Activated CD8-positive, alpha-beta T cell treated with anti-CD3 and anti-CD28 coated beads for 36 hours (primary cell): ENCODE data around the gene CCDC142. TPM values are rescaled to one million over a fixed set of nuclear protein-coding genes. Genes with fewer than 3 reads are reported as not detected.
A peak's percentile ranks its signal among the peaks of the same experiment; 100 is the strongest.

ENCODE experiments used
- ATAC-seq: fragments of 200-7000 bp; cut with Tn5 transposase; one replicate; pipeline ENCODE4 v1.10.0; 2021; ENCODE audit warnings: mild to moderate bottlenecking, moderate library complexity
- CTCF ChIA-PET: fragments of 350-600 bp; sonication (Branson Sonifier 250); formaldehyde crosslinking; loops from one replicate; lab custom pipeline; 2021; ENCODE audit warnings: antibody characterized with exemption; lab: Charles Lee
- POLR2A ChIA-PET: fragments of 350-600 bp; sonication (Branson Sonifier 250); formaldehyde crosslinking; loops from one replicate; lab custom pipeline; 2021; ENCODE audit warnings: antibody characterized with exemption; lab: Charles Lee
- DNase-seq: peaks from one replicate; pipeline ENCODE4 v3.0.0-alpha.2; 2020
- H3K27ac Mint-ChIP-seq: one replicate; pipeline ENCODE4 v1.8.0; 2021; ENCODE audit warnings: mild to moderate bottlenecking, mixed read lengths
- H3K27me3 Mint-ChIP-seq: one replicate; pipeline ENCODE4 v1.8.0; 2021; ENCODE audit warnings: mixed read lengths
- H3K36me3 Mint-ChIP-seq: one replicate; pipeline ENCODE4 v1.8.0; 2021; ENCODE audit warnings: low read depth, mixed read lengths
- H3K4me1 Mint-ChIP-seq: one replicate; pipeline ENCODE4 v1.8.0; 2021; ENCODE audit warnings: low read depth, mixed read lengths
- H3K4me3 Mint-ChIP-seq: one replicate; pipeline ENCODE4 v1.8.0; 2021; ENCODE audit warnings: mild to moderate bottlenecking, moderate library complexity, mixed read lengths
- H3K9me3 Mint-ChIP-seq: one replicate; pipeline ENCODE4 v1.8.0; 2021; ENCODE audit warnings: mixed read lengths
- intact Hi-C: fragments of 100-400 bp; cut with micrococcal nuclease; formaldehyde crosslinking; loops from one replicate; pipeline ENCODE4 v1.10.0; 2022
- total RNA-seq, 2 experiments: library from RNA; stranded (reverse); gene quantifications; one replicate each; pipeline ENCODE4 v1.2.3, GENCODE V29; 2021
- TF ChIP-seq, protein P1 (sequence below): fragments of 200-600 bp; IDR thresholded peaks from one replicate; pipeline ENCODE4 v1.8.0; 2022; ENCODE audit warnings: antibody characterized with exemption, mild to moderate bottlenecking

The CCDC142 gene
- total RNA-seq, 2 experiments from 2014 or later: 7.2 to 10.3 TPM

DNA sequence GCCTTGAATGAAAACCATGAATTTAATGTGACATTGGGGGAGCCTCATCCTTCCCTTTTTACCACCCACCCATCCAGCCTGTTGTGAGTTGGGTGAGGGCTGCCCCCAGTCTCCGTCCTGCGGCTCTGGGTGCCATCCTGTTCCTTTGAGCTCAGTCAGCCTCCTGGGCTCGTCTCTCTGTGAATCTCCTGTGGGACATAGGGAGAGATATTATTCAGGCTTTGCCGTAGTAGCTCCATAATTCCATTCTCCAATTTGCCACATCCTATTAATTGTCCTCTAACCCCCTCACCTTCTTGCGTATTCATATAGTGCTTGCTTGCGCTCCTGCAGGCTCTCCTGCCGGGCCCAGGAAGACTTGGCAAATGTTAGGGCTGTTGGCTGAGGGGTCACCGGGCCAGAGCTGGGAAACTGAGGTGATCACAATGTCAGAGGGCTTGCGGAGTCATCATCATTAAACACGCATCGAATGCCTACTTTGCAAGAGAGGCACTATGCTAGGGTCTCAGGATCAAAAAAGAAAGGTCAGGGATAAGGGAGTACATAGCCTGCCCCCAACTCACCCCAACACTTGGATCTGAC lies 43.9 kb upstream of the CCDC142 start:
- ChIA-PET POLR2A (interaction anchor here (0.6 to 1.5 kb wide), 6 partner anchors 11 to 82 kb away, joined by 3 to 5 read pairs (median 3); no protein-coding TSS in a partner anchor), CTCF (interaction anchor here (0.9 to 2.1 kb wide), 3 partner anchors 23 to 52 kb away, joined by 3 to 4 read pairs (median 4); partner anchors contain the start of gene LBX2)
- Mint-ChIP-seq H3K27me3 (no peaks in the 10 kb centered on the region), H3K4me3 (peak overlapping the region; percentile 14), H3K9me3 (no peaks in the 10 kb centered on the region), H3K4me1 (peaks cover 33% of the 10 kb centered on the region), H3K27ac (no peak overlapping the region), H3K36me3 (peaks cover 54% of the 10 kb centered on the region)
- no peak for ATAC-seq
- intact Hi-C loops: no loop called here
- no peak for DNase-seq
- TF ChIP-seq, protein P1, sequence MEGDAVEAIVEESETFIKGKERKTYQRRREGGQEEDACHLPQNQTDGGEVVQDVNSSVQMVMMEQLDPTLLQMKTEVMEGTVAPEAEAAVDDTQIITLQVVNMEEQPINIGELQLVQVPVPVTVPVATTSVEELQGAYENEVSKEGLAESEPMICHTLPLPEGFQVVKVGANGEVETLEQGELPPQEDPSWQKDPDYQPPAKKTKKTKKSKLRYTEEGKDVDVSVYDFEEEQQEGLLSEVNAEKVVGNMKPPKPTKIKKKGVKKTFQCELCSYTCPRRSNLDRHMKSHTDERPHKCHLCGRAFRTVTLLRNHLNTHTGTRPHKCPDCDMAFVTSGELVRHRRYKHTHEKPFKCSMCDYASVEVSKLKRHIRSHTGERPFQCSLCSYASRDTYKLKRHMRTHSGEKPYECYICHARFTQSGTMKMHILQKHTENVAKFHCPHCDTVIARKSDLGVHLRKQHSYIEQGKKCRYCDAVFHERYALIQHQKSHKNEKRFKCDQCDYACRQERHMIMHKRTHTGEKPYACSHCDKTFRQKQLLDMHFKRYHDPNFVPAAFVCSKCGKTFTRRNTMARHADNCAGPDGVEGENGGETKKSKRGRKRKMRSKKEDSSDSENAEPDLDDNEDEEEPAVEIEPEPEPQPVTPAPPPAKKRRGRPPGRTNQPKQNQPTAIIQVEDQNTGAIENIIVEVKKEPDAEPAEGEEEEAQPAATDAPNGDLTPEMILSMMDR: no peak

DNA sequence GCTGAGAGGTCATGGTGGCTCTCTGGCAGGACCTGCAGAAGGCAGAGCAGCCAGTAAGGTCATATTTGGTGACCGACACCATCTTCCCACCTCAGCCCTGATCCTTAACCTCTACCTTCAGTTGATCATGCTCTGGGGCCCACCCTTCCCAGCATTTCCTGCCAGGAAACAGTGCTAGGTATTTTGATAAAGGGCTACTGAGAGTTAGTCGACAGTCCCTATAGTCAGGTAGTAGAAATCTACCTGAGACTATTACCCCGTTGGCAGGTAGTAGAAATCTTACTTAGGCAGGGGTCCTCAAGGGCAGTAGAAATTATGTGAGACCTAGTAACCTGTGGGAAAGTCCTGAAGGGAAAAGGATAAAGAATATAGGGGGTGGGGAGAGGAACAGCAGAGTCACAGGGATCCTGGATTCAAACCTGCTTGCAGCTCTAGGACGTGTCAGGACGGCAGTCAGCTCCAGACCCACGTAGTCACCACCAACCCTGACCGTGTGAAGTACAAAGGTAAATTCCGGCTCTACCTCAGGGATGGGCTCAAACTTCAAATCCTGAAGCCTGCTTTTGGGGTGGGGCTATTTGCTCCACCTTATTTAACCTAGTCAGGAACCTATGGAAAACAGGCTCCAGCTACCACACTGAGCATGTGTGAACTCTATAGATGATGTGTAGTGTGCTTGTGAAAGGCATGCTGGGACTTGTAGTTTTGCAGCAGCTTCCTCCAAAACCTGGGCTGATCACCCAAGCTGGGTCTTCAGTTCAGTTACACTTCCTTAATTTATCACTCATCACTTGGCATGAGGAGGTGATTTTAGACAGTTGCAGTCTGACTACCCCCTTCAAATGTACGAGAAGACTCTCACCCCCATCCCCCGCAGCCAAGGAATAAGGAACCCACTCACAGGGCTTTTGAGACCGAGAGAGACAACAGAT lies 43.2 kb upstream of the CCDC142 start, which contains the start of gene DQX1:
TSS of gene DQX1 (minus strand) at position 515 of the 932 bp plus-strand sequence. CDS start at position 13, 502 bp downstream.
- Mint-ChIP-seq H3K27ac (no peak within 1 kb of the TSS), H3K4me3 (peak within 1 kb of the TSS; percentile 14), H3K9me3 (no peaks in the 10 kb centered on the region), H3K36me3 (peaks cover 46% of the 10 kb centered on the region), H3K4me1 (peaks cover 25% of the 10 kb centered on the region), H3K27me3 (no peaks in the 10 kb centered on the region)
- TF ChIP-seq, protein P1: no peak
- intact Hi-C loops: no loop called here
- ATAC-seq (no peak), DNase-seq (peak; percentile 37)
- ChIA-PET POLR2A (interaction anchor here (0.6 to 1.5 kb wide), 5 partner anchors 11 to 287 kb away, joined by 3 to 5 read pairs (median 3); no protein-coding TSS in a partner anchor), CTCF (interaction anchor here (0.9 to 2.1 kb wide), 3 partner anchors 22 to 52 kb away, joined by 3 to 4 read pairs (median 4); partner anchors contain the start of gene LBX2)

DNA sequence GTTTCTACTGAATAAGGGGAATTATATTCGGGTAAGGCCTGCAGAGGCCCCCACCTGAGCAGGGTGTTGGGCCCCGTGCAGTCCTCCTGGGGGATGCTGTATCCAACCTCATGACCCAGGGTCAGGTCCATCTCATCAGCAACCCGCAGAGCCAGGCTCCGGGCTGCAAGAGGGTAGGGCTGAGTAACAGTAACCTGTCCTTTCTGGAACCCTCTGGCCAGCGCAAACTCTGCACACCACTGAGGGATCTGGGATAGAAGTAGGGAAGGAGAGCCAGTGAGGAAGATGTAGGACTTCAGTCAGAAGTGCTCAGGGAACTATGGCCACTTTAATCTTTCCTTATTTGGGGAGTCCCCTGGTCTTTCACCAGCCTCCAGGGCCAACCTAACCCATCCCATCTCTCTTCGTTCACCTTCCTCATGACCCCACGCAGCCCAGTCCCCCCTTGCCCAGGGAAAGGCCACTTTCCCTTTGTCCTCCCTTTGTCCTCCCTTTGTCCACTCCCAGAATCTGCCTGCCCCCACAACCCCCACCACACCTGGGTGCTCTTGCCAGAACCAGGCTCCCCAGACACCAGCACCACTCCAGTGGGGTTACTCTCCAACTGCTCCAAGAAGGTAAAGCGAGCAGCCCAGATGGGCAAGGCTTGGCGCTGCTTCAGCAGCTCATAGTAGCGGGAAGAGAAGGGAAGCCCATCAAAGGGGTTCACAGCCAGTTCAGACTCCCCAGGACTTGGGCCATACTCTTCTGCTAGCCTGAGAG lies 42.3 kb upstream of the CCDC142 start:
- intact Hi-C loops: no loop called here
- peaks cover 21% of the 10 kb centered on the region for H3K4me1 Mint-ChIP-seq
- H3K9me3 Mint-ChIP-seq: no peaks in the 10 kb centered on the region
- ATAC-seq: no peak
- H3K27ac Mint-ChIP-seq: no peak overlapping the region
- ChIA-PET POLR2A (no interaction called here), CTCF (no interaction called here)
- H3K4me3 Mint-ChIP-seq: no peak overlapping the region
- DNase-seq: no peak
- peaks cover 3% of the 10 kb centered on the region for H3K27me3 Mint-ChIP-seq
- peaks cover 40% of the 10 kb centered on the region for H3K36me3 Mint-ChIP-seq
- TF ChIP-seq, protein P1: no peak

DNA sequence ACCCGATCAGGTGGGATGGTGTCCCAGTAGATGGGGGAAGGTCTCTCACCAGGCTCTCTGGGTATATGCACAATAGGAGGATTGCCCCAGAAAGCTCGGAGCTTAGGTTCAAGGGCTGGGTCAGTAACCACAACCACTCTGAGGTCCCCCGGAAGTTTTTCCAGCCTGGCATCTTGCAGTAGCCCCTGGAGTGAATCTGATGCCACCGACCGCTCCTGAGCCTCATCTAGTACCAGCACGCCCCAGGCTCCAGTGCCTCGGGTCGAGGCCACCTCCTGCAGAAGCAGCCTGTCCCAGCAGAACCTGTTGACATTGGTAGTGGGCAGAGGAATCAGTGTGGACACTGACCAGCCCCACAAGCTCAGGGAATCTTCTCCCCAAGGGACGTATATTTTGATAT lies 41.2 kb upstream of the CCDC142 start:
- POLR2A ChIA-PET: no interaction called here
- ATAC-seq (no peak), DNase-seq (no peak)
- intact Hi-C loops: no loop called here
- CTCF ChIA-PET: interaction anchor here (1.0 to 2.5 kb wide), 2 partner anchors 8 to 63 kb away, joined by 3 to 10 read pairs; no protein-coding TSS in a partner anchor
- Mint-ChIP-seq H3K27me3 (peaks cover 8% of the 10 kb centered on the region), H3K27ac (no peak overlapping the region), H3K4me1 (peaks cover 21% of the 10 kb centered on the region), H3K4me3 (no peak overlapping the region), H3K36me3 (peaks cover 38% of the 10 kb centered on the region), H3K9me3 (no peaks in the 10 kb centered on the region)
- TF ChIP-seq, protein P1: no peak
